ENCODE results near the gene SCRT2.

SCRT2 gene

GRCh38 chr20:717832-718231, 42.2 kb upstream of the SCRT2 start:
- no peak for TF ChIP-seq CTCF (conservative IDR thresholded peaks at IDR 0.05; ENCODE audit: low read depth, low read length)
- no peak overlapping the region for H3K4me3 ChIP-seq (ENCODE audit: low read length)
- no peak for DNase-seq (ENCODE audit: low read depth)

GRCh38 chr20:717271-717670, 41.7 kb upstream of the SCRT2 start:
- DNase-seq (ENCODE audit: low read depth): no peak
- TF ChIP-seq CTCF (conservative IDR thresholded peaks at IDR 0.05; ENCODE audit: low read depth, low read length): no peak
- H3K4me3 ChIP-seq (ENCODE audit: low read length): no peak overlapping the region

- no peak for DNase-seq (ENCODE audit: low read depth)
- no peak for TF ChIP-seq CTCF (conservative IDR thresholded peaks at IDR 0.05; ENCODE audit: low read depth, low read length)
Observed at GRCh38 chr20:714453-714852, 38.9 kb upstream of the SCRT2 start.

GRCh38 chr20:711576-711975, 36.0 kb upstream of the SCRT2 start:
- H3K4me3 ChIP-seq (ENCODE audit: low read length): no peak overlapping the region
- TF ChIP-seq CTCF (conservative IDR thresholded peaks at IDR 0.05; ENCODE audit: low read depth, low read length): no peak
- DNase-seq (ENCODE audit: low read depth): no peak

More at GRCh38 chr20:714453-714852, 38.9 kb upstream of the SCRT2 start:
- H3K4me3 ChIP-seq (ENCODE audit: low read length): no peak overlapping the region

GRCh38 chr20:710780-711450, 35.3 kb upstream of the SCRT2 start:
- no peak for TF ChIP-seq CTCF (conservative IDR thresholded peaks at IDR 0.05; ENCODE audit: low read depth, low read length)
- no peak for DNase-seq (ENCODE audit: low read depth)

GRCh38 chr20:709991-710779, 34.6 kb upstream of the SCRT2 start:
- no peak for TF ChIP-seq CTCF (conservative IDR thresholded peaks at IDR 0.05; ENCODE audit: low read depth, low read length)
- no peak for DNase-seq (ENCODE audit: low read depth)
- no peak overlapping the region for H3K4me3 ChIP-seq (ENCODE audit: low read length)

More at GRCh38 chr20:710780-711450, 35.3 kb upstream of the SCRT2 start:
- H3K4me3 ChIP-seq (ENCODE audit: low read length): no peak overlapping the region

- no peak for TF ChIP-seq CTCF (conservative IDR thresholded peaks at IDR 0.05; ENCODE audit: low read depth, low read length)
Observed at GRCh38 chr20:709423-709822, 33.8 kb upstream of the SCRT2 start.

More at GRCh38 chr20:709423-709822, 33.8 kb upstream of the SCRT2 start:
- DNase-seq (ENCODE audit: low read depth): no peak
- H3K4me3 ChIP-seq (ENCODE audit: low read length): no peak overlapping the region
